ENCODE data around the gene MANBA. TPM values are rescaled to one million over a fixed set of nuclear protein-coding genes. Genes with fewer than 3 reads are reported as not detected.
"Not testable (repeated sequence)": the region's sequence is repeated elsewhere in the genome, so short reads cannot be mapped to it uniquely, and the experiment has no call there.

Gene MANBA
- total RNA-seq, 4 donors from 2014 or later = 26.2 to 31.0 (median 27.7) TPM

- WGBS, 2 donors (ENCODE audit: low coverage in 1 of 2) = 0 to 2% methylated on average over 9 to 13 of the region's 25 CpGs
- H3K27me3 ChIP-seq = no peaks in the 10 kb centered on the region
- peaks cover 0 to 26% (median 5%) of the 10 kb centered on the region in 3 donors for H3K4me1 ChIP-seq
- H3K9me3 ChIP-seq = no peaks in the 10 kb centered on the region
- peak overlapping the region; percentile 78 to 88 for H3K4me3 ChIP-seq
- H3K36me3 ChIP-seq = no peaks in the 10 kb centered on the region
- peak; percentile 66 for ATAC-seq
- H3K27ac ChIP-seq = peak overlapping the region; percentile 21 to 89 (median 86)
- TF ChIP-seq POLR2A (IDR thresholded peaks at IDR 0.05) (no peak), CTCF (IDR thresholded peaks at IDR 0.05) (no peak), POLR2AphosphoS5 (IDR thresholded peaks at IDR 0.05) (peak; percentile 7), EP300 (IDR thresholded peaks at IDR 0.05) (no peak)
These were observed 730 bp downstream of the MANBA start for GRCh38 chr4:102759831-102760644.

- Histone ChIP-seq H3K36me3 (no peaks in the 10 kb centered on the region), H3K27me3 (no peaks in the 10 kb centered on the region), H3K9me3 (no peaks in the 10 kb centered on the region), H3K4me3 (no peak overlapping the region), H3K4me1 (peaks cover 0 to 26% (median 5%) of the 10 kb centered on the region in 3 donors), H3K27ac (no peak overlapping the region)
- no peak for ATAC-seq
- 72 to 90% methylated on average over 6 to 11 of the region's 11 CpGs for WGBS, 2 donors (ENCODE audit: low coverage in 1 of 2)
- TF ChIP-seq POLR2AphosphoS5 (IDR thresholded peaks at IDR 0.05) = no peak
- TF ChIP-seq POLR2A (IDR thresholded peaks at IDR 0.05) = no peak
These were observed 2.3 kb downstream of the MANBA start for GRCh38 chr4:102758241-102759160.

GRCh38 chr4:102757681-102758080 is 3.1 kb downstream of the MANBA start:
- Histone ChIP-seq H3K4me3 (no peak overlapping the region), H3K4me1 (peaks cover 0 to 26% (median 5%) of the 10 kb centered on the region in 3 donors), H3K27ac (no peak overlapping the region), H3K9me3 (no peaks in the 10 kb centered on the region), H3K36me3 (no peaks in the 10 kb centered on the region), H3K27me3 (no peaks in the 10 kb centered on the region)
- TF ChIP-seq EP300 (IDR thresholded peaks at IDR 0.05) (no peak), POLR2A (IDR thresholded peaks at IDR 0.05) (no peak), POLR2AphosphoS5 (IDR thresholded peaks at IDR 0.05) (no peak), CTCF (IDR thresholded peaks at IDR 0.05) (no peak)
- WGBS, 2 donors (ENCODE audit: low coverage in 1 of 2) = 69 to 100% methylated on average over 1 of the region's 1 CpG
- ATAC-seq = no peak

GRCh38 chr4:102754044-102754443 is 6.7 kb downstream of the MANBA start:
- peaks cover 0 to 6% (median 0%) of the 10 kb centered on the region in 3 donors for H3K4me1 ChIP-seq
- no peak for ATAC-seq
- no peak overlapping the region for H3K4me3 ChIP-seq
- TF ChIP-seq POLR2A (IDR thresholded peaks at IDR 0.05) (no peak), CTCF (IDR thresholded peaks at IDR 0.05) (no peak), EP300 (IDR thresholded peaks at IDR 0.05) (no peak), POLR2AphosphoS5 (IDR thresholded peaks at IDR 0.05) (no peak)
- H3K36me3 ChIP-seq = peaks cover 0 to 10% of the 10 kb centered on the region in 2 donors
- no peaks in the 10 kb centered on the region for H3K9me3 ChIP-seq
- no peak overlapping the region for H3K27ac ChIP-seq
- 76 to 83% methylated on average over 2 of the region's 2 CpGs for WGBS, 2 donors (ENCODE audit: low coverage in 1 of 2)
- no peaks in the 10 kb centered on the region for H3K27me3 ChIP-seq

GRCh38 chr4:102751941-102752340 is 8.8 kb downstream of the MANBA start:
- no peak for ATAC-seq
- no peaks in the 10 kb centered on the region for H3K27me3 ChIP-seq
- H3K36me3 ChIP-seq = peaks cover 0 to 14% of the 10 kb centered on the region in 2 donors
- H3K4me3 ChIP-seq = no peak overlapping the region
- H3K9me3 ChIP-seq = no peaks in the 10 kb centered on the region
- 82 to 93% methylated on average over 3 to 4 of the region's 4 CpGs for WGBS, 2 donors (ENCODE audit: low coverage in 1 of 2)
- H3K27ac ChIP-seq = no peak overlapping the region
- no peaks in the 10 kb centered on the region for H3K4me1 ChIP-seq
- no peak for TF ChIP-seq POLR2A (IDR thresholded peaks at IDR 0.05)
- no peak for TF ChIP-seq EP300 (IDR thresholded peaks at IDR 0.05)
- no peak for TF ChIP-seq CTCF (IDR thresholded peaks at IDR 0.05)
- TF ChIP-seq POLR2AphosphoS5 (IDR thresholded peaks at IDR 0.05) = no peak

- H3K4me3 ChIP-seq, H3K4me1 ChIP-seq, ATAC-seq, H3K36me3 ChIP-seq, H3K27me3 ChIP-seq, H3K9me3 ChIP-seq, H3K27ac ChIP-seq: not testable (repeated sequence)
- 76% methylated on average over 3 of the region's 4 CpGs; no CpG with 5 or more reads in 1 of the 2 donors for WGBS, 2 donors (ENCODE audit: low coverage in 1 of 2)
These were observed 17.4 kb downstream of the MANBA start for GRCh38 chr4:102743352-102743751.

GRCh38 chr4:102738802-102739201 is 22.0 kb downstream of the MANBA start:
- 98% methylated on average over 2 of the region's 2 CpGs; no CpG with 5 or more reads in 1 of the 2 donors for WGBS, 2 donors (ENCODE audit: low coverage in 1 of 2)

More at GRCh38 chr4:102738802-102739201, 22.0 kb downstream of the MANBA start:
- not testable (repeated sequence) for H3K36me3 ChIP-seq, H3K9me3 ChIP-seq, H3K4me3 ChIP-seq, H3K27me3 ChIP-seq, H3K4me1 ChIP-seq, H3K27ac ChIP-seq, ATAC-seq

Measured in gastroesophageal sphincter (tissue), 4 donors.